GM23248 (cell line): ENCODE data around the gene NPTX2.

ENCODE experiments used
- EZH2 ChIP-seq: fragments of 200-600 bp; sonication (generic); IDR thresholded peaks from 2 replicates; pipeline ENCODE4 v1.6.1; 2018; ENCODE audit warnings: antibody characterized with exemption, mild to moderate bottlenecking; ENCODE audit not compliant: insufficient read depth, poor library complexity, severe bottlenecking
- EZH2phosphoT487 ChIP-seq: fragments of 200-600 bp; sonication (generic); IDR thresholded peaks from 2 replicates; pipeline ENCODE4 v1.6.1; 2018; ENCODE audit warnings: antibody characterized with exemption, moderate library complexity, mild to moderate bottlenecking, low read depth; ENCODE audit not compliant: insufficient read depth

- TF ChIP-seq EZH2phosphoT487: no peak
- no peak for TF ChIP-seq EZH2
Measured at GRCh38 chr7:98569691-98570337, 47.3 kb upstream of the NPTX2 start.
